Uterus (tissue), 4 donors: ENCODE measurements around the gene SH3TC1. TPM values are rescaled to one million over a fixed set of nuclear protein-coding genes. Genes with fewer than 3 reads are reported as not detected.

ENCODE experiments used
- DNase-seq, 2 donors: peaks; one replicate each; pipeline ENCODE4 v3.0.0-alpha.2; 2019 to 2020
- H3K27ac ChIP-seq, 2 donors: fragments of 200-600 bp; sonication (generic); 1 replicate in 1 of 2; 2 replicates in 1 of 2; pipeline ENCODE4 v1.5.1; 2016 to 2018
- H3K27me3 ChIP-seq, 2 donors: fragments of 200-600 bp; sonication (generic); one replicate each; pipeline ENCODE4 v1.5.1; 2018 to 2019; ENCODE audit warnings: control low read depth in 1 of 2
- H3K36me3 ChIP-seq, 2 donors: fragments of 200-600 bp; sonication (generic); one replicate each; pipeline ENCODE4 v1.5.1; 2019; ENCODE audit warnings: control low read depth in 1 of 2
- H3K4me1 ChIP-seq, 2 donors: fragments of 200-600 bp; sonication (generic); one replicate each; pipeline ENCODE4 v1.5.1; 2018 to 2019; ENCODE audit warnings: control low read depth in 1 of 2
- H3K4me3 ChIP-seq, 2 donors: fragments of 200-600 bp; sonication (generic); 1 replicate in 1 of 2; 2 replicates in 1 of 2; pipeline ENCODE4 v1.5.1; 2018 to 2019; ENCODE audit warnings: mild to moderate bottlenecking in 1 of 2
- H3K9me3 ChIP-seq, 2 donors: fragments of 200-600 bp; sonication (generic); one replicate each; pipeline ENCODE4 v1.5.1; 2019; ENCODE audit warnings: control low read depth in 1 of 2
- POLR2A ChIP-seq, 2 donors: fragments of 450-650 bp; IDR thresholded peaks; one replicate each; pipeline ENCODE4 v1.6.1; 2016; ENCODE audit warnings: antibody characterized with exemption in 2 of 2, mild to moderate bottlenecking in 1 of 2, moderate library complexity in 1 of 2
- intact Hi-C: fragments of 100-400 bp; cut with DNase I; formaldehyde crosslinking; loops from one replicate; pipeline ENCODE4 v1.15.1; 2023; ENCODE audit warnings: low total_unique reads
- total RNA-seq, 4 donors: library from RNA; depleted of rRNA in 3 of 4; stranded (reverse); fragments of >200 nt in 3 of 4; gene quantifications; one replicate each; pipeline versions ENCODE4 v1.1.0 to v1.2.4, GENCODE V29; 2014 to 2023
- TF ChIP-seq, protein P1 (sequence below), 4 experiments: fragments of 200-600 bp in 2 of 4; fragments of 450-650 bp in 2 of 4; sonication (generic) in 2 of 4; IDR thresholded peaks; one replicate each; pipeline ENCODE4 v1.5.1; 2016 to 2019; ENCODE audit warnings: antibody characterized with exemption in 4 of 4, mild to moderate bottlenecking in 2 of 4, moderate library complexity in 1 of 4
- donor health status: DM: yes; HTN: yes; CAD: no.

Gene SH3TC1
- total RNA-seq, 4 donors from 2014 or later = 5.1 to 16.4 (median 11.3) TPM

DNA sequence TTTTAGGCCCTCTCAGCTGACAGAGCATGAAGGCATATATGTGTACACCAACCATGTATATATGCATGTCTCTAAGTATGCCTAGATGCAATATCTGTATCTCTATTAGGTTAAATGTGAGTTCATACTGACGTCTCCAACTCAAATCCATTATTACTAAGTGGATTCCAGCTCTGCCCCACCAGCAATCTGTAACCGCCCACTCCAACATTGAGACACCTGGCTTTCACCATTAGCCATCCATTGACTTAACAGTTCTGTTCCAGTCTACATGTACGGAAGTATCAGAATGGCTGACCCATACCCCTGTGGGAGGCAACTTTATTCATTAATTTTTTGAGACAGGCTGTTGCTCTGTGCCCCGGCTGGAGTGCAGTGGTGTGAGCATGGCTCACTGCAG lies 15.0 kb upstream of the SH3TC1 start:
- Histone ChIP-seq H3K4me1 (no peaks in the 10 kb centered on the region), H3K9me3 (no peaks in the 10 kb centered on the region), H3K27ac (no peak overlapping the region), H3K4me3 (no peak overlapping the region), H3K27me3 (no peaks in the 10 kb centered on the region), H3K36me3 (no peaks in the 10 kb centered on the region)
- TF ChIP-seq, protein P1, sequence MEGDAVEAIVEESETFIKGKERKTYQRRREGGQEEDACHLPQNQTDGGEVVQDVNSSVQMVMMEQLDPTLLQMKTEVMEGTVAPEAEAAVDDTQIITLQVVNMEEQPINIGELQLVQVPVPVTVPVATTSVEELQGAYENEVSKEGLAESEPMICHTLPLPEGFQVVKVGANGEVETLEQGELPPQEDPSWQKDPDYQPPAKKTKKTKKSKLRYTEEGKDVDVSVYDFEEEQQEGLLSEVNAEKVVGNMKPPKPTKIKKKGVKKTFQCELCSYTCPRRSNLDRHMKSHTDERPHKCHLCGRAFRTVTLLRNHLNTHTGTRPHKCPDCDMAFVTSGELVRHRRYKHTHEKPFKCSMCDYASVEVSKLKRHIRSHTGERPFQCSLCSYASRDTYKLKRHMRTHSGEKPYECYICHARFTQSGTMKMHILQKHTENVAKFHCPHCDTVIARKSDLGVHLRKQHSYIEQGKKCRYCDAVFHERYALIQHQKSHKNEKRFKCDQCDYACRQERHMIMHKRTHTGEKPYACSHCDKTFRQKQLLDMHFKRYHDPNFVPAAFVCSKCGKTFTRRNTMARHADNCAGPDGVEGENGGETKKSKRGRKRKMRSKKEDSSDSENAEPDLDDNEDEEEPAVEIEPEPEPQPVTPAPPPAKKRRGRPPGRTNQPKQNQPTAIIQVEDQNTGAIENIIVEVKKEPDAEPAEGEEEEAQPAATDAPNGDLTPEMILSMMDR (IDR thresholded peaks at IDR 0.05) = no peak
- TF ChIP-seq POLR2A (IDR thresholded peaks at IDR 0.05) = no peak
- no peak for DNase-seq
- intact Hi-C loops = no loop called here

DNA sequence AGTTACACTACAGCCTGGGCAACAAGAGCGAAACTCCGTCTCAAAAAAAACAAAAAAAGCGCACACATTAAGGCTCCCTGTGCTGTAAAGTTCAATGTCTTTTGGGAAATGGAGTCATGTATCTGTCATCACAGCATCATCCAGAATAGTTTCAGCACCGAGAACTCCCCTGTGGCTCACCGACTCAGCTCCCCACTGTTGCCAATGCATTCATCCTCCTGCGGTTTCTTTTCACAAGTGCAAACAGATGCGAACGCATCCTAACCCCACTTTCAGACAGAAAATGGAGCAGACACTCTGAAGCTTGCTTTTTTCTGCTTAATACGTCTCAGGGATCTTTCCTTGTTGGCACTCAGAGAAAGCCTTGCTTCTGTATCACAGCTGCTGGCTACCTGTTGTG lies 13.8 kb upstream of the SH3TC1 start:
- Histone ChIP-seq H3K27ac (no peak overlapping the region), H3K9me3 (no peaks in the 10 kb centered on the region), H3K36me3 (no peaks in the 10 kb centered on the region), H3K27me3 (no peaks in the 10 kb centered on the region), H3K4me1 (no peaks in the 10 kb centered on the region), H3K4me3 (no peak overlapping the region)
- intact Hi-C loops = no loop called here
- TF ChIP-seq, protein P1 (IDR thresholded peaks at IDR 0.05) = no peak
- TF ChIP-seq POLR2A (IDR thresholded peaks at IDR 0.05) = no peak
- no peak for DNase-seq

DNA sequence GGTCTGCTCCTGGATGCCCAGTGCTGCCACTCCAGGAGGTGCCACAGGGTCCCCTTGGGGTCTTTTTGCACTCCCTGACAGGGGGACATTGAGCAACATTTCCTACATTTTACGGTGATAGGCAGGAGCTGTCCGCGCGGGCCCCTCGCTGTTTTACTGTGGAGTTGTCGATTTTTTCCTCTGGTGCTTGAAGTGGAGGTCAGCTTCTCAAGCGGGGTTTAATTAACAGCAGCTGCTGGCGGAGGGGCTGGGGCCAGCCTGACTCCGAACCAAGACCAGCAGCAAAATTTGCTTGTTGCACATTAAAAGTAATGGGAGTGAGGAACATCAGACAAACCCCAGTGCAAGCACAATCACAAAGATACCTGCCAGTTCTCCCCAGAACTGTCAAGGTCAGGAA lies 13.2 kb upstream of the SH3TC1 start:
- no peaks in the 10 kb centered on the region for H3K36me3 ChIP-seq
- intact Hi-C loops = no loop called here
- H3K27ac ChIP-seq = no peak overlapping the region
- TF ChIP-seq, protein P1 (IDR thresholded peaks at IDR 0.05) = no peak
- no peak for TF ChIP-seq POLR2A (IDR thresholded peaks at IDR 0.05)
- DNase-seq = no peak
- H3K9me3 ChIP-seq = no peaks in the 10 kb centered on the region
- no peak overlapping the region for H3K4me3 ChIP-seq
- no peaks in the 10 kb centered on the region for H3K4me1 ChIP-seq
- no peaks in the 10 kb centered on the region for H3K27me3 ChIP-seq

DNA sequence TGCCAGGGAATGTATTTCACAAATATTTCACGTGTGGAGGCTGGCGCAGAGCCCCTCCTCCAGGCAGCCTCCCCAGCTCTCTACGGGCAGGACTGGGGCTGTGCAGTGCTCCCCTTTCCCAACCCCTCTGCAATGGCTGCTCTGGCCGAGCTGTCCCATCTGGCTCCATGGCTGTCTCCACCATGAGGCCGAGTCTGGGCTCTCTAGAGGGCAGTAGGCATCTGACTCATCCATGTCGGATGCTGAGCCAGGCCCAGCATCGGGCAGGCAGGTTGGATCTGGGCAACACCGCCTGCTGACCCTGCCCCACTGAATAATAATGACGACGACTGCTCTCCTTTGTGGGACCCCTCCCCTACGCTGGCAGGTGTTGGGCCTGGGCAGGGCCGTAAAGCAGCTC lies 11.0 kb upstream of the SH3TC1 start:
- no peaks in the 10 kb centered on the region for H3K36me3 ChIP-seq
- H3K4me3 ChIP-seq = no peak overlapping the region
- DNase-seq = no peak
- H3K27me3 ChIP-seq = no peaks in the 10 kb centered on the region
- H3K4me1 ChIP-seq = no peaks in the 10 kb centered on the region
- no peak overlapping the region for H3K27ac ChIP-seq
- no peaks in the 10 kb centered on the region for H3K9me3 ChIP-seq
- no peak for TF ChIP-seq POLR2A (IDR thresholded peaks at IDR 0.05)
- TF ChIP-seq, protein P1 (IDR thresholded peaks at IDR 0.05) = no peak
- intact Hi-C loops = no loop called here

DNA sequence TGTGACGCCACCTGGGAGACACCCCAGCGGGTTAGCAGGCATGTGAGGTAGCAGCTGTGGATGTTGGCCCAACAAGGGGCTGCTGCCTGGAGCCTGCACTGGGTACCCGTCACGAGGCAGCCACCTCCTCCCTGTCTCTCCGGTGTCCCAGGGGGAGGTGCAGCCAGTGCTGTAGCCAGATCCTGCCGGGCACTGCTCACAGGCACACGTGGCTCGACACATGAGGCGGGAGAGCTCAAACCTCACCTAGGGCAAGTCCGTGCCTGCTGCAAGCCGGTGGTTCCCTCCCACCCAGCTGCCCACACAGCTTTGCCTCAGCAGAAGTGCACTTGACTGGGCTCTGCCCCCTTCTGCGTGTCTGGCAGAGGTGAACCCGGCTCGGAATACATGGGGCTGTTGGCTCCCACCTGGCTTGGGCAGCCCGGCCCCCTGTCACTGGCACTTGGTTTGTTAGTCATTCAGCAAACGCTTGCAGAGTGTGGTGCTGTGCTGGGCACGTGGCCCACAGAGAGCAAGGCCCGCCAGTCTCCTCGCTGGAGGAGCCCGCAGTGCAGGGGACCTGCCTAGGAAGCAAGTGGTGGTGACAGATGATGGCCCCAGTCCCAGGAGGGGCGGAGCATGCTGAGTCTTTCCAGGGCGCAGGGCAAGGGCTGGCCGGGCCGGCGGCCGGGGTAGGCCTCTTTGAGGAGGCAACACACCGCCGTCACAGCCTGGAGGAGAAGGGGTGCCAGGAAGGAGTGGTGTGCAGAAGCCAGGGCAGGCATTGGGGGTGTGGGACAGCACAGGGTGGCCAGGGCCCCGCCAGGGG lies 10.1 kb upstream of the SH3TC1 start:
- TF ChIP-seq POLR2A (IDR thresholded peaks at IDR 0.05) = no peak
- DNase-seq = no peak
- Histone ChIP-seq H3K4me1 (no peaks in the 10 kb centered on the region), H3K9me3 (no peaks in the 10 kb centered on the region), H3K36me3 (no peaks in the 10 kb centered on the region), H3K27me3 (no peaks in the 10 kb centered on the region), H3K27ac (no peak overlapping the region), H3K4me3 (no peak overlapping the region)
- intact Hi-C loops = no loop called here
